Osteocyte (in vitro differentiated cells): ENCODE measurements around the gene TUBB6. TPM values are rescaled to one million over a fixed set of nuclear protein-coding genes. Genes with fewer than 3 reads are reported as not detected.

Experiments used
- DNase-seq: peaks from one replicate; pipeline ENCODE4 v3.0.0; 2021; ENCODE audit warnings: mixed read lengths; ENCODE audit not compliant: unreplicated experiment; ENCODE audit errors: extremely low spot score
- H3K27ac Mint-ChIP-seq: one replicate; pipeline ENCODE4 v1.8.0; 2021; ENCODE audit warnings: mild to moderate bottlenecking, mixed read lengths; ENCODE audit not compliant: unreplicated experiment
- H3K27me3 Mint-ChIP-seq: one replicate; pipeline ENCODE4 v1.8.0; 2021; ENCODE audit warnings: mixed read lengths; ENCODE audit not compliant: unreplicated experiment
- H3K36me3 Mint-ChIP-seq: one replicate; pipeline ENCODE4 v1.8.0; 2021; ENCODE audit warnings: mixed read lengths; ENCODE audit not compliant: unreplicated experiment
- H3K4me1 Mint-ChIP-seq: one replicate; pipeline ENCODE4 v1.8.0; 2021; ENCODE audit warnings: mixed read lengths; ENCODE audit not compliant: unreplicated experiment
- H3K4me3 Mint-ChIP-seq: one replicate; pipeline ENCODE4 v1.8.0; 2021; ENCODE audit warnings: mild to moderate bottlenecking, moderate library complexity, mixed read lengths; ENCODE audit not compliant: unreplicated experiment
- H3K9me3 Mint-ChIP-seq: one replicate; pipeline ENCODE4 v1.8.0; 2021; ENCODE audit warnings: mixed read lengths; ENCODE audit not compliant: unreplicated experiment
- total RNA-seq: library from RNA; stranded (reverse); gene quantifications from 2 replicates; pipeline ENCODE4 v1.2.1, GENCODE V29; 2021
- TF ChIP-seq, protein P1 (sequence below): fragments of 200-600 bp; sonication (generic); IDR thresholded peaks from 2 replicates; pipeline ENCODE4 v1.5.0; 2021; ENCODE audit warnings: antibody characterized with exemption, mild to moderate bottlenecking, moderate library complexity

TUBB6 gene
- total RNA-seq, 1 donor from 2014 or later: 116 TPM

DNA sequence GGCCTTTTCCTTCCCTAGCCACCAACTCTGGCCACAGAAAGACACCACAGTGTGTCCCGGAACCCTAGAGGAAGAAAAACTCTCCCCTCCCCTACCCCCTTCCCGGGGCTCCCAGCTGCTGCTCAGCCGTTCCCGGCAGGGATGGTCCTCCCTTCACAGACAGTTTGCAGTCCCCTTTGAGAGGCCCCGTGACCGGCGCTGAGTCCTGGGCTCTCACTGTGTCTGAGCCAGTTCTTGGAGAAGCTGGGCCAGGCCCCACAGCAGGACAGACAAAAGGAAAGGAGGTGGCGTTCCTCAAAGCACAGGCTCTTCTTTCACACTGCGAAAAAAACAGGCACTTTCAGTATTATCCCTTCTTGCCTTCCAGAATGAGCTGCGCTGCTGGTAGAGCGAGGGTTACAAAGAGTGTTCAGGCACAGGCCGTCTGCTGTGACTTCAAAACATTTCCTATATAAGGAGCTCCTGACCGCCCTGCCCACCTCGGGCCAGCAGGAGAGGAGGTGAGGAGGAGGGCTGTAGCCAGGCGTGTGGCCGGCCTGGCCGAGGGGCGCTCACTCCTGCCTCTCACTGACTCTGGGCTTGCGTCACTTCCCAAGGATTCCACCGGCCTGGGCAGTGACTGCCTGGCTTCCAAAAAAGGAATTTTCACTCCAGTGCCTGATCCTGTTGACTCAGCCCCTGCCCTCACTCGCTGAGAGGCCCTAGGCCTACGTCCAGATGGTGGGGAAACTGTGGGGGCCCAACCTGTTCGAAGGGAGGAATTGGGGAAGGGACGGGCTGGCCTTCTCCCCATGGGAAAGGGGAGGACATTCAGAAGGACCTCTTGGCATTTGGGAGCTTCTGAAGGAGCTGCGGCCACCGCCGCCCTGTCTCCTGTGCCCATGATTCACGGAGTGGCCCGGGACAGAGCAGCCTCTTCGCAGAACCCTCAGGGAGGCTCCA lies 29.0 kb upstream of the TUBB6 start:
- TF ChIP-seq, protein P1, sequence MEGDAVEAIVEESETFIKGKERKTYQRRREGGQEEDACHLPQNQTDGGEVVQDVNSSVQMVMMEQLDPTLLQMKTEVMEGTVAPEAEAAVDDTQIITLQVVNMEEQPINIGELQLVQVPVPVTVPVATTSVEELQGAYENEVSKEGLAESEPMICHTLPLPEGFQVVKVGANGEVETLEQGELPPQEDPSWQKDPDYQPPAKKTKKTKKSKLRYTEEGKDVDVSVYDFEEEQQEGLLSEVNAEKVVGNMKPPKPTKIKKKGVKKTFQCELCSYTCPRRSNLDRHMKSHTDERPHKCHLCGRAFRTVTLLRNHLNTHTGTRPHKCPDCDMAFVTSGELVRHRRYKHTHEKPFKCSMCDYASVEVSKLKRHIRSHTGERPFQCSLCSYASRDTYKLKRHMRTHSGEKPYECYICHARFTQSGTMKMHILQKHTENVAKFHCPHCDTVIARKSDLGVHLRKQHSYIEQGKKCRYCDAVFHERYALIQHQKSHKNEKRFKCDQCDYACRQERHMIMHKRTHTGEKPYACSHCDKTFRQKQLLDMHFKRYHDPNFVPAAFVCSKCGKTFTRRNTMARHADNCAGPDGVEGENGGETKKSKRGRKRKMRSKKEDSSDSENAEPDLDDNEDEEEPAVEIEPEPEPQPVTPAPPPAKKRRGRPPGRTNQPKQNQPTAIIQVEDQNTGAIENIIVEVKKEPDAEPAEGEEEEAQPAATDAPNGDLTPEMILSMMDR: no peak
- Mint-ChIP-seq H3K27me3 (no peaks in the 10 kb centered on the region), H3K36me3 (no peaks in the 10 kb centered on the region), H3K27ac (peak overlapping the region; percentile 99), H3K4me1 (peaks cover 53% of the 10 kb centered on the region), H3K9me3 (no peaks in the 10 kb centered on the region), H3K4me3 (peak overlapping the region; percentile 72)
- peak; percentile 90 for DNase-seq

DNA sequence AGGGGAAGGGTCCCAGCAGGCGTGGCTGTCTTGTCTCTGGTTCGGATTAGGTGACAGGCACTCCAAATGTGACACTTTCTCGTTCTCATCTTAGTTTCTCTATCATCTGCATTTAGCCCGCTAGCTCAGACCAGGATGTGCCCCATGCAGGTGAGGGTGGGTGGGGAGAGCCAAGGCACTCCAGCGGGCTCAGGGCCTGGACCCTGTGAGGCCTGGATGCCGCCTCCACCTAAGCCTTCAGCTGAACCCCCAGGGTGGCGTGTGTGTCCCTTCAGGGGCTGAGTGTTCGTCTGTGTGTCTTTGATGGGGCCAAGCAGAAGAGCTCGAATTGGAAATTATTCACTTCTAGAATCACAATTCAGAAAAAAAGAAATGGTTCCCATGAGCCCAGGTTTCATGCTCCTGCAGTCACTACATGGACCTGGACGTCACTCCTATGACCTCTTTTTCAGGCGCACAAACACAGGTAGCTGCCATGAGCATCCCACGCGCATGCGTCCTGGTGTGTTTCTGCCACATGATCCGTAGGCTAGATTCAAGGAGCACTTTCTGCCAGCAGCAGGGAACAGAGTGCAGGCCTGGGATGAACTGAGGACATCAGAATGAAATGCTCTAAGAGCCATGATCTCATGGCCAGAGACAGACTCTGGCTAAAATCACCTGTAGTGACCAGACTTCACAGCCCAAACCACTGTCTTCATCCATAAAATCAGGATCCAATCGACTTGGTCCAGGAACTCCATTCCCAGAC lies 28.1 kb upstream of the TUBB6 start:
- H3K9me3 Mint-ChIP-seq: no peaks in the 10 kb centered on the region
- H3K27me3 Mint-ChIP-seq: no peaks in the 10 kb centered on the region
- H3K27ac Mint-ChIP-seq: peak overlapping the region; percentile 99
- TF ChIP-seq, protein P1: no peak
- no peak overlapping the region for H3K4me3 Mint-ChIP-seq
- H3K4me1 Mint-ChIP-seq: peaks cover 53% of the 10 kb centered on the region
- H3K36me3 Mint-ChIP-seq: no peaks in the 10 kb centered on the region
- no peak for DNase-seq

DNA sequence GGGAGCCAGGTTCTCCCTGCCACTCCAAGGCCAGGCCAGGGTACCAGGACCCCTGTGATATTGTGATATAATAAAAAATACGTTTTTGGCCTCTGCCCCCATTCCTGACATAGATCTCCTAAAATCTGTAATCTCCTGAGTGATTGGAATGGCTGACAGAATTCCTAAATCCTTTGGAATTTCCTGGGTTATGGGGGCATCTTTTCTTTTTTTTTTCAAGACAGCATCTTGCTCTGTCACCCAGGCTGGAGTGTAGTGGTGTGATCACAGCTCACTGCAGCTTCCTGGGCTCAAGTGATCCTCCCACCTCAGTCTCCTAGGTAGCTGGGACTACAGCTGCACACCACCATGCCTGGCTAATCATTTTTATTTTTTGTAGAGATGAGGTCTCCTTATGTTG lies 26.2 kb upstream of the TUBB6 start:
- H3K4me1 Mint-ChIP-seq: peaks cover 53% of the 10 kb centered on the region

DNA sequence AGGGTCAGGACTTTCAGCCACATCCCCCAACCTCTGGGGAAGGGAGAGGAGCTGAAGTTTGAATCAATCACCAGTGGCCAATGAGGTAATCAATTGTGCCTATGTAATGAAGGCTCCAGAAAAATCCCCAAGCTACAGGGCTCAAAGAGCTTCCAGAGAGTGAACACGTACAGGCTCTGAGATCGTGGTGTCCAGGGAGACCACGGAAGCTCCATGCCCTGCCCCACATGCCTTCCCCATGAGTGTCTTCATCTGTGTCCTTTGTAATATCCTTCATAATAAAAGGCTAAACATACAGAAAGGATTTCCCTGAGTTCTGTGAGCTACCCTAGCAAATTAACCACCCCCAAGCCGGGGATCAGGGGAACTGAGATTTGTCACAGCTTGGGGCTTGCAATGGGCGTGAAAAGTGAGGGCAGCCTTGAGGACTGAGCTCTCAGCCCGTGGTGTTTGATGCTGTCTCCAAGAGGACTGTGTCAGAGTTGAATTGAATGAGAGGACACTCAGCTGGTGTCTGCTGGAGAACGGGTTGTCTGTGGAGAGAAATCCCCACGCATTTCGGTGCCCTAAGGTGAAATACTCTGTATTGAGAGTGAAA lies 25.5 kb upstream of the TUBB6 start:
- Mint-ChIP-seq H3K4me3 (no peak overlapping the region), H3K4me1 (peaks cover 49% of the 10 kb centered on the region), H3K36me3 (no peaks in the 10 kb centered on the region), H3K27me3 (no peaks in the 10 kb centered on the region), H3K27ac (peak overlapping the region; percentile 40), H3K9me3 (no peaks in the 10 kb centered on the region)
- no peak for DNase-seq
- TF ChIP-seq, protein P1: no peak

More for the DNA sequence above, 26.2 kb upstream of the TUBB6 start:
- Mint-ChIP-seq H3K27ac (peak overlapping the region; percentile 38), H3K4me3 (no peak overlapping the region), H3K9me3 (no peaks in the 10 kb centered on the region), H3K27me3 (no peaks in the 10 kb centered on the region), H3K36me3 (no peaks in the 10 kb centered on the region)
- TF ChIP-seq, protein P1: no peak
- DNase-seq: no peak
